AG04449 (cell line): ENCODE results near the gene SV2B.

Experiments used
- CTCF ChIA-PET: fragments of 350-600 bp; formaldehyde crosslinking; extraction: SDS; loops from one replicate; lab custom pipeline; 2021; ENCODE audit warnings: antibody characterized with exemption; lab: Yijun Ruan, JAX
- POLR2A ChIA-PET: fragments of 400-600, 350-600 bp; formaldehyde crosslinking; extraction: SDS; loops from one replicate; lab custom pipeline; 2020; ENCODE audit warnings: antibody characterized with exemption, inconsistent platforms; lab: Yijun Ruan, JAX
- DNase-seq: peaks from one replicate; pipeline ENCODE4 v3.0.0-alpha.2; 2010; ENCODE audit warnings: low read depth, low spot score
- H3K4me3 ChIP-seq: 2 replicates; pipeline ENCODE4 v1.5.1; 2011; ENCODE audit warnings: low read depth, mild to moderate bottlenecking, control low read depth, low read length
- CTCF ChIP-seq: IDR thresholded peaks from one replicate; pipeline ENCODE4 v1.5.1; 2011; ENCODE audit warnings: mild to moderate bottlenecking, moderate library complexity, low read length, control low read depth, inconsistent platforms; ENCODE audit not compliant: insufficient read depth; ENCODE audit errors: missing control alignments

SV2B gene

DNA sequence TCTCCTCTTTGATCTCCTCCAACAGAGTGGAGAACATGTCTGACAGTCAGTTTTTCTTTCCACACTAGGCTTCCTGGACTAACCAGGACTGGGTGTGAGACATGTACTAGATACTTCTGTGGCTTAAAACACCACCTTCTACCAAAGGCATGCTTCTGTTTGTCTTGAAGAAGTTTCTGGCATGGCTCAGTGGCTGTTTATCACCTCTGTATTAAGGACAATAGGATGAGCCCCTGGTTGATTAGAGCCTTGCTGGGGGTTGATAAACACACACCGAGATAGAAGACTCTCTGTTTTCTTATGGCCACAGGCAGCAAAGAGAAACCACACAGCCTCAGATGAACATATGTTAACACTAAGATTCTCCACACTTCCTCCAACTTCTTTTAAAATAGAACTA, 40.5 kb downstream of the SV2B start:
- POLR2A ChIA-PET, result no interaction called here
- no peak for TF ChIP-seq CTCF
- no peak for DNase-seq
- CTCF ChIA-PET, result interaction anchor here (1.9 kb wide), 1 partner anchor 21 kb away, joined by 3 read pairs; no protein-coding TSS in a partner anchor
- no peak overlapping the region for H3K4me3 ChIP-seq

GRCh38 chr15:91141097-91141496, 41.0 kb downstream of the SV2B start:
- TF ChIP-seq CTCF, result no peak
- CTCF ChIA-PET, result no interaction called here
- POLR2A ChIA-PET, result no interaction called here
- DNase-seq, result no peak
- no peak overlapping the region for H3K4me3 ChIP-seq

DNA sequence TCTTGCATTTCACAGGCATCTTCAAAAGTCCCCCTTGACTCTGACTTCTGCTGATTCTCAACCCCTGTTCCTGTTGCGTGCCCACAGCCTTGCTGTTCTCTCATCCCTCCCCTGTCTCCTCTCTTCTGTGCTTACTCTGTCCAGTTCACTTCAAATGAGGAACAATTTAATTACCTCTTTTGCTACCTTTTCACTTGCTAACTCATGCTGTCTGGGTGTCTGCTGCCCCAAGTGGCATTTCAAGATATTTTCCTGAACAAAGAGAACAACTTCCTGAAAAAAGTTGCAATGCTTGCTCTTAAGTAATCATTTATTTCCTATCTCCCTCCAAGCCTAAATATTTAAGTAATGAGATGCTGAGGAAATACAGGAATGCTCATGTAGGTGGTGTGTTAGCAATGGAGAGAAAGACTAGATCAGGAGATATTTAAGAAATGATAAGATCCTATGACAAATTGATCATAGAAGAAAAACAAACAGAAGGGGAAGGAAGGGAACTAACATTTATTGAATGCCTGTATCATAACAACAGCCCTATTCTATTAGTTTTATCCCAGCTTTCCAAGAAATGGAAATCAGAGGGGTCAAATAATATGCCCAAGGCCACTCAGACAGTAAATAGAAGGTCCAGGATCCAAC, 42.2 kb downstream of the SV2B start:
- H3K4me3 ChIP-seq, result no peak overlapping the region
- TF ChIP-seq CTCF, result no peak
- CTCF ChIA-PET, result no interaction called here
- POLR2A ChIA-PET, result no interaction called here
- DNase-seq, result no peak

DNA sequence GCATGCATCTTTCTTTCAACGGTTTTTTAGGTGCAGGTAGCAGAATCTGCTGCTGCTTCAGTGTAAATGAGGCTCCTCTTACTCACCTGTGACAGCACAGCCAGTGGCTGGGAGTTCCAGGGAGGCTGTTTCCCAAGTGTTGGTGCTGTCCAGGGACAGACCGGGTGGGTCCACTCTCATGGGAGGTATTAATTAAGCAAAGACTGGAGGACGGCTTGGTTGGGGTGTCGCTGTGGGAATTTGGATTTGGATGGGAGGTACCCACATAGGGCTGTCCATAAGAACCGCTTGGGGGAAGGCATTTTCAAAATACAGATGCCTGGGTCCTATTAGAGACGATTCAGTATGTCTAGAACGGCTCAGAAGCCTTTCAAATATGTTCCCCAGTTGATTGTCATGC, 42.9 kb downstream of the SV2B start:
- DNase-seq, result no peak
- no peak for TF ChIP-seq CTCF
- POLR2A ChIA-PET, result no interaction called here
- no peak overlapping the region for H3K4me3 ChIP-seq
- CTCF ChIA-PET, result no interaction called here

GRCh38 chr15:91146728-91147127, 46.7 kb downstream of the SV2B start:
- CTCF ChIA-PET, result no interaction called here
- no peak for DNase-seq
- POLR2A ChIA-PET, result no interaction called here
- no peak for TF ChIP-seq CTCF
- no peak overlapping the region for H3K4me3 ChIP-seq

GRCh38 chr15:91148243-91148642, 48.2 kb downstream of the SV2B start:
- TF ChIP-seq CTCF, result no peak
- DNase-seq, result no peak
- ChIA-PET POLR2A (no interaction called here), CTCF (no interaction called here)
- no peak overlapping the region for H3K4me3 ChIP-seq
